Activated B cell treated with CpG ODN at 0.5 μM for 24 hours (primary cell): ENCODE measurements around the gene HBA1. TPM values are rescaled to one million over a fixed set of nuclear protein-coding genes. Genes with fewer than 3 reads are reported as not detected.
"Not testable (repeated sequence)": the region's sequence is repeated elsewhere in the genome, so short reads cannot be mapped to it uniquely, and the experiment has no call there.

Source experiments
- ATAC-seq: fragments of 200-7000 bp; cut with Tn5 transposase; one replicate; pipeline ENCODE4 v1.10.0; 2021; ENCODE audit warnings: low read depth, mild to moderate bottlenecking, moderate library complexity
- CTCF ChIA-PET: fragments of 350-600 bp; sonication (Branson Sonifier 250); formaldehyde crosslinking; loops from one replicate; lab custom pipeline; 2021; ENCODE audit warnings: antibody characterized with exemption; lab: Charles Lee
- POLR2A ChIA-PET: fragments of 350-600 bp; sonication (Branson Sonifier 250); formaldehyde crosslinking; loops from one replicate; lab custom pipeline; 2021; ENCODE audit warnings: antibody characterized with exemption; lab: Charles Lee
- DNase-seq: peaks from one replicate; pipeline ENCODE4 v3.0.0; 2022
- H3K27ac Mint-ChIP-seq: one replicate; pipeline ENCODE4 v1.8.0; 2020; ENCODE audit warnings: mixed read lengths
- H3K27me3 Mint-ChIP-seq: one replicate; pipeline ENCODE4 v1.8.0; 2021; ENCODE audit warnings: mixed read lengths
- H3K36me3 Mint-ChIP-seq: one replicate; pipeline ENCODE4 v1.8.0; 2021; ENCODE audit warnings: low read depth, mixed read lengths
- H3K4me1 Mint-ChIP-seq: one replicate; pipeline ENCODE4 v1.8.0; 2021; ENCODE audit warnings: mixed read lengths
- H3K4me3 Mint-ChIP-seq: one replicate; pipeline ENCODE4 v1.8.0; 2020; ENCODE audit warnings: mild to moderate bottlenecking, mixed read lengths
- H3K9me3 Mint-ChIP-seq: one replicate; pipeline ENCODE4 v1.8.0; 2020; ENCODE audit warnings: mixed read lengths
- intact Hi-C: fragments of 100-400 bp; cut with micrococcal nuclease; formaldehyde crosslinking; loops from one replicate; pipeline ENCODE4 v1.15.1; 2024
- total RNA-seq: library from RNA; stranded (reverse); gene quantifications from 2 replicates; pipeline ENCODE4 v1.2.3, GENCODE V29; 2022
- TF ChIP-seq, protein P1 (sequence below): fragments of 200-600 bp; IDR thresholded peaks from one replicate; pipeline ENCODE4 v1.8.0; 2022; ENCODE audit warnings: antibody characterized with exemption, mild to moderate bottlenecking

HBA1 gene
- total RNA-seq, 1 donor from 2014 or later: 109 TPM

DNA sequence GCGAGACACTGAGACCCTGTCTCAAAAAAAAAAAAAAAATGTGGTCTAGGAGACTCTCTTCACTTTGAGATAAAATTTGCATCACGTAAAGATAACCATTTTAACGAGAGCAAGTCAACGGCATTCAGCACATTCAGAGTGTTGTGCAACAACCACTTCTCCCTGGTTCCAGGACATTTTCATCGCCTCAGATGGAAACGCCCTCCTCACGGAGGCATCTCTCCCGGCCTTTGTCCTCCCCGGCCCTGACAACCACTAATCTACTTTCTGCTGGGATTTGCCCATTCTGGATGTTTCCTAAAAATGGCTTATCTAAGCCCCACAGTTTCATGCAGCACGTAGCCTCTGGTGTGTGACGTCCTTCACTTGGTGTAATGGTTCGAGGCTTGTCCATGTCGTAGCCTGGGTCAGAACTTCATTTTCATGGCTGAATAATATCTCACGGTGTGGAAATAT, 31.7 kb upstream of the HBA1 start:
- TF ChIP-seq, protein P1, sequence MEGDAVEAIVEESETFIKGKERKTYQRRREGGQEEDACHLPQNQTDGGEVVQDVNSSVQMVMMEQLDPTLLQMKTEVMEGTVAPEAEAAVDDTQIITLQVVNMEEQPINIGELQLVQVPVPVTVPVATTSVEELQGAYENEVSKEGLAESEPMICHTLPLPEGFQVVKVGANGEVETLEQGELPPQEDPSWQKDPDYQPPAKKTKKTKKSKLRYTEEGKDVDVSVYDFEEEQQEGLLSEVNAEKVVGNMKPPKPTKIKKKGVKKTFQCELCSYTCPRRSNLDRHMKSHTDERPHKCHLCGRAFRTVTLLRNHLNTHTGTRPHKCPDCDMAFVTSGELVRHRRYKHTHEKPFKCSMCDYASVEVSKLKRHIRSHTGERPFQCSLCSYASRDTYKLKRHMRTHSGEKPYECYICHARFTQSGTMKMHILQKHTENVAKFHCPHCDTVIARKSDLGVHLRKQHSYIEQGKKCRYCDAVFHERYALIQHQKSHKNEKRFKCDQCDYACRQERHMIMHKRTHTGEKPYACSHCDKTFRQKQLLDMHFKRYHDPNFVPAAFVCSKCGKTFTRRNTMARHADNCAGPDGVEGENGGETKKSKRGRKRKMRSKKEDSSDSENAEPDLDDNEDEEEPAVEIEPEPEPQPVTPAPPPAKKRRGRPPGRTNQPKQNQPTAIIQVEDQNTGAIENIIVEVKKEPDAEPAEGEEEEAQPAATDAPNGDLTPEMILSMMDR: no peak
- H3K27ac Mint-ChIP-seq: no peak overlapping the region
- ATAC-seq: no peak
- ChIA-PET POLR2A (no interaction called here), CTCF (no interaction called here)
- no peaks in the 10 kb centered on the region for H3K4me1 Mint-ChIP-seq
- intact Hi-C loops: no loop called here
- no peak for DNase-seq
- no peaks in the 10 kb centered on the region for H3K36me3 Mint-ChIP-seq
- no peaks in the 10 kb centered on the region for H3K9me3 Mint-ChIP-seq
- H3K27me3 Mint-ChIP-seq: peaks cover 18% of the 10 kb centered on the region
- no peak overlapping the region for H3K4me3 Mint-ChIP-seq

DNA sequence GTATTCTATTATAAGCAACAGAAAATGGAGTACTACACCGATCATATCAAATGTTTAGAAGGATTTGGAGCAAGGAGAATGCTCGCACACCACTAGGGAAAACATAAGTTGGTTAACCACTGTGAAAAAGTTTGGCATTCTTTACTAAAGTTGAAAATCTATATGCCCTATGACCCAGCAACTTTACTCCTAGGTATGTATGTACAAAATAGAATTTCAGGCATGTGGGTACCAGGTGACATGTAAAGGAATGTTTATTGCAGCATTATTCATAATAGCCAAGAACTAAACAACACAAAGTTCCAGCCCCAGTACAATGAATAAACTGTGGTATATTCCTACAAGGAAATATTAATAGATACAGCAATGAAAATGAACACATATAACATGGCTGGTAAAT, 29.8 kb upstream of the HBA1 start:
- H3K36me3 Mint-ChIP-seq: no peaks in the 10 kb centered on the region
- no peak overlapping the region for H3K27ac Mint-ChIP-seq
- H3K4me1 Mint-ChIP-seq: no peaks in the 10 kb centered on the region
- H3K4me3 Mint-ChIP-seq: no peak overlapping the region
- DNase-seq (no peak), ATAC-seq (no peak)
- intact Hi-C loops: no loop called here
- H3K9me3 Mint-ChIP-seq: no peaks in the 10 kb centered on the region
- TF ChIP-seq, protein P1: no peak
- H3K27me3 Mint-ChIP-seq: peaks cover 22% of the 10 kb centered on the region
- ChIA-PET POLR2A (no interaction called here), CTCF (no interaction called here)

- H3K4me3 Mint-ChIP-seq: no peak overlapping the region
Measured at GRCh38 chr16:149024-149660, 27.3 kb upstream of the HBA1 start.

GRCh38 chr16:152141-153128, 24.0 kb upstream of the HBA1 start, which contains the start of gene HBZ:
TSS of gene HBZ (plus strand) at chr16:152644. CDS start at chr16:152910, 266 bp downstream.
- ATAC-seq (no peak), DNase-seq (no peak)
- Mint-ChIP-seq H3K4me1 (peaks cover 9% of the 10 kb centered on the region), H3K27ac (no peak within 1 kb of the TSS), H3K4me3 (peak within 1 kb of the TSS; percentile 53), H3K27me3 (peaks cover 31% of the 10 kb centered on the region), H3K9me3 (no peaks in the 10 kb centered on the region), H3K36me3 (no peaks in the 10 kb centered on the region)
- intact Hi-C loops: no loop called here
- CTCF ChIA-PET: no interaction called here
- TF ChIP-seq, protein P1: no peak
- POLR2A ChIA-PET: interaction anchor here (1.2 kb wide), 1 partner anchor 13 kb away, joined by 4 read pairs; no protein-coding TSS in a partner anchor

More at GRCh38 chr16:149024-149660, 27.3 kb upstream of the HBA1 start:
- H3K4me1 Mint-ChIP-seq: no peaks in the 10 kb centered on the region
- H3K27me3 Mint-ChIP-seq: peaks cover 24% of the 10 kb centered on the region
- TF ChIP-seq, protein P1: no peak
- intact Hi-C loops: no loop called here
- no peak overlapping the region for H3K27ac Mint-ChIP-seq
- ChIA-PET CTCF (no interaction called here), POLR2A (no interaction called here)
- DNase-seq (no peak), ATAC-seq (no peak)
- no peaks in the 10 kb centered on the region for H3K36me3 Mint-ChIP-seq
- H3K9me3 Mint-ChIP-seq: no peaks in the 10 kb centered on the region

GRCh38 chr16:153129-153521, 23.4 kb upstream of the HBA1 start:
- H3K36me3 Mint-ChIP-seq, POLR2A ChIA-PET, DNase-seq, H3K27ac Mint-ChIP-seq, ATAC-seq, H3K4me3 Mint-ChIP-seq, H3K9me3 Mint-ChIP-seq, intact Hi-C loops, CTCF ChIA-PET, H3K4me1 Mint-ChIP-seq: not testable (repeated sequence)
- H3K27me3 Mint-ChIP-seq: peaks cover 35% of the 10 kb centered on the region

DNA sequence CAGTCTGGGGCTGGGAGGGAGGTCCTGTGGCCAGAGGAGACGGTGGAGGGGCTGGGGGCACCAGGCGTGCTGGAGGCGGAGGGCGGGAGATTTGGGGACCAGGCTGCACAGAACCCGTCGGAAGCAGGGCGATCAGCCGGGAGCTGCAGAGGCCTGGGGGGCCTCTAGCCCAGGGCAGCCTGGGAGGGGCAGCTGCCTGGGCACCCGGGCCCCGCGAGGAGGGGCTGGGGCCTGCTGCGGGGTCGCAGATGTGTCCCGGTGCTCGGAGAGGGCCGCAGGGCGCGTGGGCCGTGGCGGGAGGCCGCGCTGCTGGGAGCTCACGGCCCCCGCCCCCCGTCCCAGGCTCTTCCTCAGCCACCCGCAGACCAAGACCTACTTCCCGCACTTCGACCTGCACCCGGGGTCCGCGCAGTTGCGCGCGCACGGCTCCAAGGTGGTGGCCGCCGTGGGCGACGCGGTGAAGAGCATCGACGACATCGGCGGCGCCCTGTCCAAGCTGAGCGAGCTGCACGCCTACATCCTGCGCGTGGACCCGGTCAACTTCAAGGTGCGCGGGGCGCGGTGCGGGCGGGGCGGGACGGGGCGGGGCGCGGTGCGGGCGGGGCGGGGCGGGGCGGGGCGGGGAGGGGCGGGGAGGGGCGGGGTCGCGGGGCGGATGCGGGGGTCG, 22.8 kb upstream of the HBA1 start:
- ATAC-seq: peak; percentile 57
- DNase-seq, CTCF ChIA-PET, intact Hi-C loops, H3K4me3 Mint-ChIP-seq, H3K4me1 Mint-ChIP-seq, H3K27ac Mint-ChIP-seq, H3K36me3 Mint-ChIP-seq, POLR2A ChIA-PET, H3K9me3 Mint-ChIP-seq: not testable (repeated sequence)
- H3K27me3 Mint-ChIP-seq: peaks cover 37% of the 10 kb centered on the region
